ENCODE measurements around the gene PPP2R2D. TPM values are rescaled to one million over a fixed set of nuclear protein-coding genes. Genes with fewer than 3 reads are reported as not detected.
"Not testable (repeated sequence)": the region's sequence is repeated elsewhere in the genome, so short reads cannot be mapped to it uniquely, and the experiment has no call there.

PPP2R2D gene
- total RNA-seq, 1 experiment from 2014 or later = 23.7 TPM

GRCh38 chr10:131912620-131913019, 11.8 kb downstream of the PPP2R2D start:
- intact Hi-C loops (cut with micrococcal nuclease; ENCODE audit: unreplicated experiment) = no loop called here
- H3K36me3 Mint-ChIP-seq (ENCODE audit: insufficient read depth, unreplicated experiment) = peaks cover 9% of the 10 kb centered on the region
- no peak for DNase-seq
- no TSS peak for BruUV-seq (replicated peaks)
- no peaks in the 10 kb centered on the region for H3K9me3 Mint-ChIP-seq (ENCODE audit: low read depth, unreplicated experiment)
- no peak overlapping the region for H3K4me3 Mint-ChIP-seq (ENCODE audit: low read depth, unreplicated experiment)
- no peak for TF ChIP-seq CTCF (IDR thresholded peaks at IDR 0.05; ENCODE audit: unreplicated experiment)
- H3K4me1 Mint-ChIP-seq (ENCODE audit: low read depth, unreplicated experiment) = peaks cover 26% of the 10 kb centered on the region
- H3K27me3 Mint-ChIP-seq (ENCODE audit: unreplicated experiment) = no peaks in the 10 kb centered on the region
- no peak overlapping the region for H3K27ac Mint-ChIP-seq (ENCODE audit: unreplicated experiment)
- CTCF ChIA-PET = no interaction called here

GRCh38 chr10:131915484-131915883, 14.7 kb downstream of the PPP2R2D start:
- CTCF ChIA-PET = no interaction called here
- intact Hi-C loops (cut with micrococcal nuclease; ENCODE audit: unreplicated experiment) = no loop called here
- Mint-ChIP-seq H3K27ac (ENCODE audit: unreplicated experiment) (no peak overlapping the region), H3K27me3 (ENCODE audit: unreplicated experiment) (no peaks in the 10 kb centered on the region), H3K4me1 (ENCODE audit: low read depth, unreplicated experiment) (peaks cover 13% of the 10 kb centered on the region), H3K36me3 (ENCODE audit: insufficient read depth, unreplicated experiment) (peaks cover 13% of the 10 kb centered on the region), H3K4me3 (ENCODE audit: low read depth, unreplicated experiment) (no peak overlapping the region), H3K9me3 (ENCODE audit: low read depth, unreplicated experiment) (peaks cover 2% of the 10 kb centered on the region)
- no TSS peak for BruUV-seq (replicated peaks)
- no peak for TF ChIP-seq CTCF (IDR thresholded peaks at IDR 0.05; ENCODE audit: unreplicated experiment)
- DNase-seq = no peak

- H3K4me1 Mint-ChIP-seq (ENCODE audit: low read depth, unreplicated experiment) = peaks cover 13% of the 10 kb centered on the region
- CTCF ChIA-PET = no interaction called here
- no peak overlapping the region for H3K27ac Mint-ChIP-seq (ENCODE audit: unreplicated experiment)
Measured at GRCh38 chr10:131915990-131916766, 15.4 kb downstream of the PPP2R2D start.

GRCh38 chr10:131916767-131917160, 16.0 kb downstream of the PPP2R2D start:
- DNase-seq; H3K27ac Mint-ChIP-seq (ENCODE audit: unreplicated experiment); H3K4me3 Mint-ChIP-seq (ENCODE audit: low read depth, unreplicated experiment); BruUV-seq (replicated peaks); CTCF ChIA-PET; intact Hi-C loops (cut with micrococcal nuclease; ENCODE audit: unreplicated experiment); H3K9me3 Mint-ChIP-seq (ENCODE audit: low read depth, unreplicated experiment); H3K27me3 Mint-ChIP-seq (ENCODE audit: unreplicated experiment): not testable (repeated sequence)
- peaks cover 13% of the 10 kb centered on the region for H3K4me1 Mint-ChIP-seq (ENCODE audit: low read depth, unreplicated experiment)
- peaks cover 13% of the 10 kb centered on the region for H3K36me3 Mint-ChIP-seq (ENCODE audit: insufficient read depth, unreplicated experiment)

More at GRCh38 chr10:131915990-131916766, 15.4 kb downstream of the PPP2R2D start:
- Mint-ChIP-seq H3K36me3 (ENCODE audit: insufficient read depth, unreplicated experiment) (peaks cover 13% of the 10 kb centered on the region), H3K4me3 (ENCODE audit: low read depth, unreplicated experiment) (no peak overlapping the region), H3K27me3 (ENCODE audit: unreplicated experiment) (no peaks in the 10 kb centered on the region), H3K9me3 (ENCODE audit: low read depth, unreplicated experiment) (peaks cover 2% of the 10 kb centered on the region)
- intact Hi-C loops (cut with micrococcal nuclease; ENCODE audit: unreplicated experiment) = no loop called here
- no TSS peak for BruUV-seq (replicated peaks)
- DNase-seq = no peak
- TF ChIP-seq CTCF (IDR thresholded peaks at IDR 0.05; ENCODE audit: unreplicated experiment) = no peak

- DNase-seq; H3K27me3 Mint-ChIP-seq (ENCODE audit: unreplicated experiment); BruUV-seq (replicated peaks); H3K9me3 Mint-ChIP-seq (ENCODE audit: low read depth, unreplicated experiment); H3K4me3 Mint-ChIP-seq (ENCODE audit: low read depth, unreplicated experiment); intact Hi-C loops (cut with micrococcal nuclease; ENCODE audit: unreplicated experiment); CTCF ChIA-PET; H3K27ac Mint-ChIP-seq (ENCODE audit: unreplicated experiment): not testable (repeated sequence)
- H3K4me1 Mint-ChIP-seq (ENCODE audit: low read depth, unreplicated experiment) = peaks cover 13% of the 10 kb centered on the region
- peaks cover 13% of the 10 kb centered on the region for H3K36me3 Mint-ChIP-seq (ENCODE audit: insufficient read depth, unreplicated experiment)
Measured at GRCh38 chr10:131917496-131917895, 16.7 kb downstream of the PPP2R2D start.

GRCh38 chr10:131919461-131919860, 18.7 kb downstream of the PPP2R2D start:
- H3K4me3 Mint-ChIP-seq (ENCODE audit: low read depth, unreplicated experiment); H3K27ac Mint-ChIP-seq (ENCODE audit: unreplicated experiment); H3K36me3 Mint-ChIP-seq (ENCODE audit: insufficient read depth, unreplicated experiment); CTCF ChIA-PET; H3K27me3 Mint-ChIP-seq (ENCODE audit: unreplicated experiment); DNase-seq; H3K9me3 Mint-ChIP-seq (ENCODE audit: low read depth, unreplicated experiment); BruUV-seq (replicated peaks); intact Hi-C loops (cut with micrococcal nuclease; ENCODE audit: unreplicated experiment); H3K4me1 Mint-ChIP-seq (ENCODE audit: low read depth, unreplicated experiment): not testable (repeated sequence)
